Measurements from ENCODE around the gene ZNF398. TPM values are rescaled to one million over a fixed set of nuclear protein-coding genes. Genes with fewer than 3 reads are reported as not detected.

Gene ZNF398
- total and polyA plus RNA-seq, 8 donors = 2.4 to 8.0 (median 5.4) TPM

DNA sequence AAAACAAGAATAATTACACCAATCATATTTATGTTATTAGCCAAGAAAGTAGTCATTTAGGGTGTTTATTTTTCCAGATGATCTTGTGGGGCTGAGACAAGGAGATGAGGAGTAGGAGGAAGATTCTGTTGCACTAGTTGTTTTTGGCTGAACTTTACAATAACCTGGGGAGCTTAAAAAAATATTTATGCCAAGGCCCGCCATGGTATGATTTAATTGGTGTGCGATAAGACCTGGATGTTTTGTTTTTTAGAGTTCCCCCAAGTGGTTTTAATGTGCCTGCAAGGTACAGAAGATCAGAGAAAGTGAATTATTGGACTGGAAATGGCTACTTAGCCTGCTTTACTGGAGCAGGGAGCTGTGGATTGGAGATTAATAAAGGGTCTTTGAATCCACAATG, 41.0 kb downstream of the ZNF398 start:
- no peak for FAIRE-seq

DNA sequence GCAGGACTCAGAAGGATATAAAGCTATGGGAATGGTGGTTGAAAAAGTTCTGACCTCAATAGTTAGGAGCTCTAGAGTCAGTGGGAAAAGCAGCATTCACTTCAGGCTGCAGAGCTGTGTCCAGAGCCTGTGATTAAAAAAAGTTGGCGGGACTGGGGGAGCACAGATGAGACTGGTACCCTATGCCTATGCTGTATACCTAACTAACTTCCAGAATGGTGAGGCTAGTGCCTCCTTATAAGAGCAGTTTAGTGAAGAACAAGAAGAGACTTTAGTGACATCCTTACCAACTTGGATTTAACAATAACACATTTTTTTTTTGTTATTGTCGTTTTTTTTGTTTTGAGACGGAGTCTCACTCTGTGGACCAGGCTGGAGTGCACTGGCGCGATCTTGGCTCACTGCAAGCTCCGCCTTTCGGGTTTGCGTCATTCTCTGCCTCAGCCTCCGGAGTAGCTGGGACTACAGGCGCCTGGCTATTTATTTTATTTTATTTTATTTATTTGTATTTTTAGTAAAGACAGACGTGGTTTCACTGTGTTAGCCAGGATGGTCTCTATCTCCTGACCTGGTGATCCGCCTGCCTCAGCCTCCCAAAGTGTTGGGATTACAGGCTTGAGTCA, 41.5 kb downstream of the ZNF398 start:
- H3K4me1 ChIP-seq = no peaks in the 10 kb centered on the region
- H3K27ac ChIP-seq = no peak overlapping the region
- H3K36me3 ChIP-seq = no peaks in the 10 kb centered on the region
- TF ChIP-seq, protein P1, sequence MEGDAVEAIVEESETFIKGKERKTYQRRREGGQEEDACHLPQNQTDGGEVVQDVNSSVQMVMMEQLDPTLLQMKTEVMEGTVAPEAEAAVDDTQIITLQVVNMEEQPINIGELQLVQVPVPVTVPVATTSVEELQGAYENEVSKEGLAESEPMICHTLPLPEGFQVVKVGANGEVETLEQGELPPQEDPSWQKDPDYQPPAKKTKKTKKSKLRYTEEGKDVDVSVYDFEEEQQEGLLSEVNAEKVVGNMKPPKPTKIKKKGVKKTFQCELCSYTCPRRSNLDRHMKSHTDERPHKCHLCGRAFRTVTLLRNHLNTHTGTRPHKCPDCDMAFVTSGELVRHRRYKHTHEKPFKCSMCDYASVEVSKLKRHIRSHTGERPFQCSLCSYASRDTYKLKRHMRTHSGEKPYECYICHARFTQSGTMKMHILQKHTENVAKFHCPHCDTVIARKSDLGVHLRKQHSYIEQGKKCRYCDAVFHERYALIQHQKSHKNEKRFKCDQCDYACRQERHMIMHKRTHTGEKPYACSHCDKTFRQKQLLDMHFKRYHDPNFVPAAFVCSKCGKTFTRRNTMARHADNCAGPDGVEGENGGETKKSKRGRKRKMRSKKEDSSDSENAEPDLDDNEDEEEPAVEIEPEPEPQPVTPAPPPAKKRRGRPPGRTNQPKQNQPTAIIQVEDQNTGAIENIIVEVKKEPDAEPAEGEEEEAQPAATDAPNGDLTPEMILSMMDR (IDR thresholded peaks at IDR 0.05) = no peak
- H3K27me3 ChIP-seq = no peaks in the 10 kb centered on the region
- intact Hi-C loops (cut with DNase I) = no loop called here
- 57 to 68% methylated on average over 12 of the region's 12 CpGs for WGBS, 2 donors
- ATAC-seq = no peak
- FAIRE-seq = no peak
- no peaks in the 10 kb centered on the region for H3K9me3 ChIP-seq
- DNase-seq = no peak
- no peak overlapping the region for H3K4me3 ChIP-seq

More for the DNA sequence above, 41.0 kb downstream of the ZNF398 start:
- intact Hi-C loops (cut with DNase I) = no loop called here
- DNase-seq (no peak), ATAC-seq (no peak)
- no peaks in the 10 kb centered on the region for H3K36me3 ChIP-seq
- TF ChIP-seq, protein P1 (IDR thresholded peaks at IDR 0.05) = no peak
- H3K4me3 ChIP-seq = no peak overlapping the region
- no peaks in the 10 kb centered on the region for H3K9me3 ChIP-seq
- H3K4me1 ChIP-seq = no peaks in the 10 kb centered on the region
- no peak overlapping the region for H3K27ac ChIP-seq
- WGBS, 2 donors = 57 to 76% methylated on average over 2 of the region's 2 CpGs
- H3K27me3 ChIP-seq = no peaks in the 10 kb centered on the region

DNA sequence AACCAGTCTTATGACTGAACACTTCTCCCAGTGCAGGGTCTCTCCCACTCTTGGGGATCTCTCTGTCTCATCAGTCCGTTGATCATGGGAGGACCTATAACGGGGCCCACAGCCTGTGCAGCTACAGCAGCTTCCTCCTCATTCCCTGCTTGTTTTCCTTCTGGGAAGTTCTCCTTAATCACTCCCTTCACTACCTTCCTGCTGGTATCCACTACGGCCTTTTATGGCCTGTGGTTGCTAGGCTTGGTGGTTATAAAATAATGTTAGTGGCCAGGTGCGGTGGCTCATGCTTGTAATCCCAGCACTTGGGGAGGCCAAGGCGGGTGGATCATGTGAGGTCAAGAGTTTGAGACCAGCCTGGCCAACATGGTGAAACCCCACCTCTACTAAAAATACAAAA, 44.6 kb downstream of the ZNF398 start:
- intact Hi-C loops (cut with DNase I) = no loop called here
- no peak for FAIRE-seq
- TF ChIP-seq, protein P1 (IDR thresholded peaks at IDR 0.05) = no peak
- Histone ChIP-seq H3K36me3 (no peaks in the 10 kb centered on the region), H3K9me3 (no peaks in the 10 kb centered on the region), H3K27ac (no peak overlapping the region), H3K4me1 (peaks cover 0 to 3% (median 2%) of the 10 kb centered on the region in 3 donors), H3K27me3 (no peaks in the 10 kb centered on the region), H3K4me3 (no peak overlapping the region)
- WGBS, 2 donors = 58 to 73% methylated on average over 5 of the region's 5 CpGs
- DNase-seq = no peak
- ATAC-seq = no peak

DNA sequence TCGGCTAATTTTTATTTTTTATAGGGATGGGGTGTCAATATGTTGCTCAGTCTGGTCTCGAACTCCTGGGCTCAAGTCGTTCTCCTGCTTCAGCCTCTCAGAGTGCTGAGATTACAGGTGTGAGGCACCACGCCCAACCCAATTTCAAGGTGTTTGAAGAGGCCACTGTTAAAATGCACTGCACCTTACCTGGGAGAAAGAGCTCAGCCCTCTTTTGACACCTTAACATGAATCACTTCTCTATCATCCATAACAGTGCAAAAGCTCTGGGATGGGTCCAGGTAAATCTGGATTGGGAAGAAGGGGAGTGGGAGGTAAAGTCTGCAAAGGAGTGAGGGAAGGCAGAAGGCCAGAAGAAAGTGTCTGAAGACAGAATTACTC, 47.5 kb downstream of the ZNF398 start:
- H3K4me3 ChIP-seq = peak overlapping the region in 3 of 4 donors; percentile 68 to 89 (median 87)
- ATAC-seq = no peak
- TF ChIP-seq, protein P1 (IDR thresholded peaks at IDR 0.05) = no peak
- no peak for FAIRE-seq
- peaks cover 6 to 7% (median 7%) of the 10 kb centered on the region in 3 donors for H3K4me1 ChIP-seq
- H3K9me3 ChIP-seq = no peaks in the 10 kb centered on the region
- H3K27me3 ChIP-seq = no peaks in the 10 kb centered on the region
- intact Hi-C loops (cut with DNase I) = no loop called here
- peak overlapping the region in 2 of 4 donors; percentile 84 to 89 for H3K27ac ChIP-seq
- peaks cover 0 to 16% (median 0%) of the 10 kb centered on the region in 3 donors for H3K36me3 ChIP-seq
- no peak for DNase-seq
- 56 to 69% methylated on average over 4 of the region's 4 CpGs for WGBS, 2 donors
